Mucosa of descending colon (tissue), 3 donors: ENCODE measurements around the gene SAYSD1. TPM values are rescaled to one million over a fixed set of nuclear protein-coding genes. Genes with fewer than 3 reads are reported as not detected.

Source experiments
- ATAC-seq: fragments of 200-7000 bp; cut with Tn5 transposase; one replicate; pipeline ENCODE4 v1.9.1; 2020; ENCODE audit warnings: mild to moderate bottlenecking, moderate library complexity
- DNase-seq, 3 donors: peaks; one replicate each; pipeline ENCODE4 v3.0.0-alpha.2; 2020
- H3K36me3 ChIP-seq: fragments of 200-600 bp; one replicate; pipeline ENCODE4 v1.8.0; 2021; ENCODE audit warnings: low read depth, mild to moderate bottlenecking
- H3K4me1 ChIP-seq: fragments of 200-600 bp; one replicate; pipeline ENCODE4 v1.8.0; 2021; ENCODE audit warnings: low read depth, mild to moderate bottlenecking
- H3K4me3 ChIP-seq: fragments of 200-600 bp; one replicate; pipeline ENCODE4 v1.8.0; 2021; ENCODE audit warnings: mild to moderate bottlenecking
- H3K9me3 ChIP-seq: fragments of 200-600 bp; one replicate; pipeline ENCODE4 v1.8.0; 2021; ENCODE audit warnings: mild to moderate bottlenecking
- intact Hi-C, 2 donors: fragments of 100-400 bp; cut with DNase I in 1 of 2; cut with micrococcal nuclease in 1 of 2; formaldehyde crosslinking; loops; one replicate each; pipeline versions ENCODE4 v1.11.0 to v1.11.1; 2022; cut with DNase I, micrococcal nuclease
- total RNA-seq, 3 donors: library from RNA; stranded (reverse); fragmentation: NEBNext Ultra II Directional in 2 of 3; extraction: Animal tissue kit (Norgen Biotek cat#: 25700) in 2 of 3; gene quantifications; one replicate each; pipeline versions ENCODE4 v1.2.1 to v1.2.4, GENCODE V29; 2021 to 2023
- TF ChIP-seq, protein P1 (sequence below): fragments of 200-600 bp; IDR thresholded peaks from one replicate; pipeline ENCODE4 v1.8.0; 2022; ENCODE audit warnings: antibody characterized with exemption, mild to moderate bottlenecking
- donor health status: DM: no; HTN: no; CAD: no; lungs with moderate emphysema.
- donor health status: DM: no; HTN: no; CAD: no.
- donor health status: DM: no; HTN: yes; CAD: no.

Gene SAYSD1
- total RNA-seq, 3 donors from 2014 or later = 12.8 to 16.0 (median 14.7) TPM

DNA sequence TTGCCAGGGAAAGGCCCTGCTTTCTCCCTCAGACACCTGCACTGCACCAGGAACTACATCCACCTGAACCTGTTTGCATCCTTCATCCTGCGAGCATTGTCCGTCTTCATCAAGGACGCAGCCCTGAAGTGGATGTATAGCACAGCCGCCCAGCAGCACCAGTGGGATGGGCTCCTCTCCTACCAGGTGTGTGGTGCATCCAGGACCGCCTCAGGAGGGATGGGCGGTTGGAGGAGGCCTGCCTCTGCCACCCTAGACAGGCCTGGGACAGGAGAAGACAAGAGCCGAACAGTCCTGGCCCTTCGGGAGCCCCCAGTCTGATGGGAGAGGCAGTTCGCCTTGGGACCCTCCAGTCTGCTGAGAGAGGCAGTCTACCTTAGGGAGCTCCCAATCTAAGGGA lies 42.2 kb downstream of the SAYSD1 start:
- DNase-seq (no peak), ATAC-seq (no peak)
- Histone ChIP-seq H3K4me1 (no peaks in the 10 kb centered on the region), H3K9me3 (no peaks in the 10 kb centered on the region), H3K36me3 (no peaks in the 10 kb centered on the region), H3K4me3 (no peak overlapping the region)
- TF ChIP-seq, protein P1, sequence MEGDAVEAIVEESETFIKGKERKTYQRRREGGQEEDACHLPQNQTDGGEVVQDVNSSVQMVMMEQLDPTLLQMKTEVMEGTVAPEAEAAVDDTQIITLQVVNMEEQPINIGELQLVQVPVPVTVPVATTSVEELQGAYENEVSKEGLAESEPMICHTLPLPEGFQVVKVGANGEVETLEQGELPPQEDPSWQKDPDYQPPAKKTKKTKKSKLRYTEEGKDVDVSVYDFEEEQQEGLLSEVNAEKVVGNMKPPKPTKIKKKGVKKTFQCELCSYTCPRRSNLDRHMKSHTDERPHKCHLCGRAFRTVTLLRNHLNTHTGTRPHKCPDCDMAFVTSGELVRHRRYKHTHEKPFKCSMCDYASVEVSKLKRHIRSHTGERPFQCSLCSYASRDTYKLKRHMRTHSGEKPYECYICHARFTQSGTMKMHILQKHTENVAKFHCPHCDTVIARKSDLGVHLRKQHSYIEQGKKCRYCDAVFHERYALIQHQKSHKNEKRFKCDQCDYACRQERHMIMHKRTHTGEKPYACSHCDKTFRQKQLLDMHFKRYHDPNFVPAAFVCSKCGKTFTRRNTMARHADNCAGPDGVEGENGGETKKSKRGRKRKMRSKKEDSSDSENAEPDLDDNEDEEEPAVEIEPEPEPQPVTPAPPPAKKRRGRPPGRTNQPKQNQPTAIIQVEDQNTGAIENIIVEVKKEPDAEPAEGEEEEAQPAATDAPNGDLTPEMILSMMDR = no peak
- intact Hi-C loops = no loop called here

GRCh38 chr6:39068391-39068790 lies 46.6 kb downstream of the SAYSD1 start:
- Histone ChIP-seq H3K36me3 (no peaks in the 10 kb centered on the region), H3K9me3 (no peaks in the 10 kb centered on the region), H3K4me1 (no peaks in the 10 kb centered on the region), H3K4me3 (no peak overlapping the region)
- intact Hi-C loops = no loop called here
- no peak for DNase-seq
- TF ChIP-seq, protein P1 = no peak
- no peak for ATAC-seq

- no peak for DNase-seq
- intact Hi-C loops = no loop called here
- Histone ChIP-seq H3K4me3 (no peak overlapping the region), H3K9me3 (no peaks in the 10 kb centered on the region), H3K4me1 (no peaks in the 10 kb centered on the region), H3K36me3 (no peaks in the 10 kb centered on the region)
- TF ChIP-seq, protein P1 = no peak
- ATAC-seq = no peak
These were observed 49.4 kb downstream of the SAYSD1 start for GRCh38 chr6:39065561-39065960.

DNA sequence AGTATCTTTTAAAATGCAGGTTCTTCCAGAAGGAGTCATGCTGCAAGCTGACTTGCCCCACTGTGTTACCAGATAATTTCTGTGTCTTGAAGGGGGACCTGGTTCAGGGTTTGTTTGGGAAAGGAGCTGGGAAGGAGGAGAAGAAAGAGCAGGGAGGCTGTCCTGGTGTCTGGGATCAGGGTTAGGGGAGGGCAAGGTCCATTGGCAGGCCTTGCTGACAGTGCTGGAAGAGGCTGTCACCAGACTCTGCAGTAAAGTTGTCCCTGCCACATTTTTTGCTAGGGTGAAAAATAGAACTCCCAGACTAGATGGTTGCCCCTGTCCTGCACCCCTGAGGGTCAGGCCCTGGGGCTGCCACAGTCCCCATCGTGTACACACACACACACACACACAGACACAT lies 51.5 kb downstream of the SAYSD1 start:
- H3K36me3 ChIP-seq = no peaks in the 10 kb centered on the region
- intact Hi-C loops = no loop called here
- H3K4me3 ChIP-seq = no peak overlapping the region
- TF ChIP-seq, protein P1 = no peak
- H3K4me1 ChIP-seq = peaks cover 4% of the 10 kb centered on the region
- no peaks in the 10 kb centered on the region for H3K9me3 ChIP-seq
- no peak for DNase-seq
- ATAC-seq = no peak

GRCh38 chr6:39062014-39062740 lies 52.8 kb downstream of the SAYSD1 start:
- TF ChIP-seq, protein P1 = no peak
- ATAC-seq (no peak), DNase-seq (no peak)
- peaks cover 4% of the 10 kb centered on the region for H3K4me1 ChIP-seq
- no peaks in the 10 kb centered on the region for H3K9me3 ChIP-seq
- intact Hi-C loops = no loop called here
- H3K36me3 ChIP-seq = no peaks in the 10 kb centered on the region
- no peak overlapping the region for H3K4me3 ChIP-seq
